Neural progenitor cell (in vitro differentiated cells): ENCODE measurements around the gene TTC21B. TPM values are rescaled to one million over a fixed set of nuclear protein-coding genes. Genes with fewer than 3 reads are reported as not detected.
A peak's percentile ranks its signal among the peaks of the same experiment; 100 is the strongest.

ENCODE experiments used
- DNase-seq: peaks from one replicate; pipeline ENCODE4 v3.0.0-alpha.2; 2016; ENCODE audit warnings: low spot score
- H2AFZ ChIP-seq: fragments of 200-600 bp; sonication (generic); replicated peaks from 2 replicates; pipeline ENCODE4 v1.6.1; 2016; ENCODE audit warnings: antibody characterized with exemption
- H3F3A ChIP-seq: fragments of 200-600 bp; sonication (generic); 2 replicates; pipeline ENCODE4 v1.6.1; 2016; ENCODE audit warnings: antibody characterized with exemption, low read depth
- H3K27ac ChIP-seq: fragments of 200-600 bp; sonication (generic); 2 replicates; pipeline ENCODE4 v1.5.1; 2016; ENCODE audit warnings: mild to moderate bottlenecking
- H3K27me3 ChIP-seq: fragments of 200-600 bp; sonication (generic); 2 replicates; pipeline ENCODE4 v1.6.1; 2016; ENCODE audit warnings: mild to moderate bottlenecking, moderate library complexity
- H3K36me3 ChIP-seq: fragments of 200-600 bp; sonication (generic); 2 replicates; pipeline ENCODE4 v1.5.1; 2016
- H3K4me1 ChIP-seq: fragments of 200-600 bp; sonication (generic); 2 replicates; pipeline ENCODE4 v1.6.1; 2016; ENCODE audit warnings: mixed run types
- H3K4me2 ChIP-seq: fragments of 200-600 bp; sonication (generic); 2 replicates; pipeline ENCODE4 v1.6.1; 2016
- H3K4me3 ChIP-seq: fragments of 200-600 bp; sonication (generic); 2 replicates; pipeline ENCODE4 v1.5.1; 2016
- H3K79me2 ChIP-seq: fragments of 200-600 bp; sonication (generic); 2 replicates; pipeline ENCODE4 v1.6.1; 2016; ENCODE audit warnings: low read depth
- H3K9ac ChIP-seq: fragments of 200-600 bp; sonication (generic); 2 replicates; pipeline ENCODE4 v1.6.1; 2016
- H3K9me3 ChIP-seq: fragments of 200-600 bp; sonication (generic); 2 replicates; pipeline ENCODE4 v1.5.1; 2016; ENCODE audit warnings: low read depth
- H4K20me1 ChIP-seq: fragments of 200-600 bp; sonication (generic); 2 replicates; pipeline ENCODE4 v1.6.1; 2016; ENCODE audit warnings: low read depth
- H3K27ac Mint-ChIP-seq: 3 replicates; pipeline ENCODE4 v1.8.0; 2021; ENCODE audit warnings: mixed read lengths
- H3K27me3 Mint-ChIP-seq: 2 replicates; pipeline ENCODE4 v1.8.0; 2022; ENCODE audit warnings: low read depth, mild to moderate bottlenecking, inconsistent platforms, moderate library complexity, mixed read lengths; ENCODE audit not compliant: insufficient read depth
- H3K36me3 Mint-ChIP-seq: 3 replicates; pipeline ENCODE4 v1.8.0; 2021; ENCODE audit warnings: mixed read lengths
- H3K4me1 Mint-ChIP-seq: 3 replicates; pipeline ENCODE4 v1.8.0; 2021; ENCODE audit warnings: mixed read lengths
- H3K4me3 Mint-ChIP-seq: 3 replicates; pipeline ENCODE4 v1.8.0; 2021; ENCODE audit warnings: mild to moderate bottlenecking, moderate library complexity, mixed read lengths
- H3K9me3 Mint-ChIP-seq: 3 replicates; pipeline ENCODE4 v1.8.0; 2020; ENCODE audit warnings: mixed read lengths
- CTCF ChIP-seq: fragments of 200-600 bp; sonication (generic); IDR thresholded peaks from 2 replicates; pipeline ENCODE4 v1.5.1; 2017; ENCODE audit warnings: antibody characterized with exemption, mild to moderate bottlenecking
- EZH2 ChIP-seq: fragments of 200-600 bp; sonication (generic); IDR thresholded peaks from 2 replicates; pipeline ENCODE4 v1.6.1; 2017; ENCODE audit warnings: antibody characterized with exemption, mild to moderate bottlenecking, moderate library complexity
- EZH2phosphoT487 ChIP-seq: fragments of 200-600 bp; sonication (generic); IDR thresholded peaks from 2 replicates; pipeline ENCODE4 v1.6.1; 2017; ENCODE audit warnings: antibody characterized with exemption
- total RNA-seq: library from RNA; depleted of rRNA; stranded (reverse); fragments of >200 nt; gene quantifications from 2 replicates; pipeline ENCODE4 v1.2.3, GENCODE V29; 2015; ENCODE audit warnings: low replicate concordance

TTC21B gene
- total RNA-seq, 1 donor from 2014 or later: 46.9 TPM

- Mint-ChIP-seq H3K4me1 (peaks cover 11% of the 10 kb centered on the region), H3K4me3 (no peak overlapping the region), H3K36me3 (peaks cover 1% of the 10 kb centered on the region), H3K9me3 (peaks cover 6% of the 10 kb centered on the region), H3K27ac (no peak overlapping the region), H3K27me3 (no peaks in the 10 kb centered on the region)
- no peak overlapping the region for H2AFZ ChIP-seq
- H3K9ac ChIP-seq: no peak overlapping the region
- TF ChIP-seq CTCF: no peak
- TF ChIP-seq EZH2: no peak
- no peak for TF ChIP-seq EZH2phosphoT487
- H3K27me3 ChIP-seq: peaks cover 9% of the 10 kb centered on the region
- no peaks in the 10 kb centered on the region for H4K20me1 ChIP-seq
- DNase-seq: no peak
- no peak overlapping the region for H3K4me3 ChIP-seq
- H3K4me2 ChIP-seq: no peak overlapping the region
- peaks cover 12% of the 10 kb centered on the region for H3K79me2 ChIP-seq
- H3K4me1 ChIP-seq: peaks cover 13% of the 10 kb centered on the region
- no peak overlapping the region for H3K27ac ChIP-seq
- no peaks in the 10 kb centered on the region for H3K9me3 ChIP-seq
- H3K36me3 ChIP-seq: no peaks in the 10 kb centered on the region
- H3F3A ChIP-seq: peaks cover 14% of the 10 kb centered on the region
Observed at GRCh38 chr2:165957030-165957675, 3.6 kb upstream of the TTC21B start.

DNA sequence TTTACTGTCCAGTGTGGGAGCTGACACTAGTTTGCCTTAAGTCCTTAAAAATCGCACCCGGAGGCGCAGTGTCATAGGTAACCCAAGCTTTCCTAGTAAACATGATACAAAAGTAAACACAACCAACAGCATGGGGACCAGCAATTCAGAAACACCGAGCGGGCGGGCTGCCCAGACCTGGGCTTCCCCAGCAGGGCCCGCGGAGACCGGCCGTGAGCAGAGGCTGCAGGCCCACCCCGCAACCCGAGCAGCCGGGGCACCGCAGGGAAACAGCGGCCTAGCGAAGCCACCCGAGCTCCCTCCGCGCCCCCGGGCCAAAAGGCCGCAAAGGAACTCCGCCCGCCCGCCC lies 296 bp downstream of the TTC21B start:
- peaks cover 4% of the 10 kb centered on the region for H3K9me3 Mint-ChIP-seq
- TF ChIP-seq CTCF (no peak), EZH2phosphoT487 (no peak), EZH2 (no peak)
- peak overlapping the region; percentile 86 for H3K27ac ChIP-seq
- peaks cover 9% of the 10 kb centered on the region for H3K27me3 ChIP-seq
- H3K4me3 ChIP-seq: peak overlapping the region; percentile 81
- peaks cover 40% of the 10 kb centered on the region for H3K79me2 ChIP-seq
- H3K4me3 Mint-ChIP-seq: no peak overlapping the region
- DNase-seq: no peak
- H3K4me1 ChIP-seq: peaks cover 20% of the 10 kb centered on the region
- H3K36me3 Mint-ChIP-seq: peaks cover 2% of the 10 kb centered on the region
- peaks cover 11% of the 10 kb centered on the region for H3K4me1 Mint-ChIP-seq
- H3K9ac ChIP-seq: peak overlapping the region; percentile 67
- H3K36me3 ChIP-seq: peaks cover 4% of the 10 kb centered on the region
- H4K20me1 ChIP-seq: peaks cover 5% of the 10 kb centered on the region
- H3F3A ChIP-seq: peaks cover 14% of the 10 kb centered on the region
- peak overlapping the region; percentile 5 for H2AFZ ChIP-seq
- no peaks in the 10 kb centered on the region for H3K27me3 Mint-ChIP-seq
- H3K9me3 ChIP-seq: no peaks in the 10 kb centered on the region
- no peak overlapping the region for H3K27ac Mint-ChIP-seq
- H3K4me2 ChIP-seq: peak overlapping the region; percentile 79

GRCh38 chr2:165952741-165953211 lies 800 bp downstream of the TTC21B start:
- Mint-ChIP-seq H3K9me3 (peaks cover 4% of the 10 kb centered on the region), H3K4me3 (no peak overlapping the region), H3K36me3 (peaks cover 4% of the 10 kb centered on the region), H3K27ac (no peak overlapping the region), H3K27me3 (no peaks in the 10 kb centered on the region), H3K4me1 (peaks cover 11% of the 10 kb centered on the region)
- Histone ChIP-seq H4K20me1 (peaks cover 5% of the 10 kb centered on the region), H3K27me3 (peaks cover 9% of the 10 kb centered on the region), H3K4me2 (peak overlapping the region; percentile 79), H3K4me1 (peaks cover 20% of the 10 kb centered on the region), H3K9ac (peak overlapping the region; percentile 67), H2AFZ (no peak overlapping the region), H3F3A (peaks cover 14% of the 10 kb centered on the region), H3K27ac (no peak overlapping the region), H3K9me3 (no peaks in the 10 kb centered on the region), H3K36me3 (peaks cover 6% of the 10 kb centered on the region), H3K79me2 (peaks cover 40% of the 10 kb centered on the region), H3K4me3 (peak overlapping the region; percentile 81)
- no peak for DNase-seq
- TF ChIP-seq CTCF: no peak
